ENCODE results near the gene HTRA3. TPM values are rescaled to one million over a fixed set of nuclear protein-coding genes. Genes with fewer than 3 reads are reported as not detected.

HTRA3 gene
- total RNA-seq, 1 donor from 2014 or later = 1.6 TPM

GRCh38 chr4:8233672-8234484, 35.7 kb upstream of the HTRA3 start:
- ATAC-seq (no peak), DNase-seq (ENCODE audit: low spot score) (no peak)

GRCh38 chr4:8234715-8235114, 34.8 kb upstream of the HTRA3 start:
- no peak for DNase-seq (ENCODE audit: low spot score)
- ATAC-seq = no peak

GRCh38 chr4:8235224-8235623, 34.3 kb upstream of the HTRA3 start:
- ATAC-seq (no peak), DNase-seq (ENCODE audit: low spot score) (no peak)

- no peak for DNase-seq (ENCODE audit: low spot score)
- ATAC-seq = no peak
Observed at GRCh38 chr4:8235686-8236085, 33.9 kb upstream of the HTRA3 start.

GRCh38 chr4:8236106-8236919, 33.2 kb upstream of the HTRA3 start:
- ATAC-seq = no peak
- no peak for DNase-seq (ENCODE audit: low spot score)

- DNase-seq (ENCODE audit: low spot score) = no peak
- ATAC-seq = no peak
Observed at GRCh38 chr4:8236920-8237195, 32.7 kb upstream of the HTRA3 start.

GRCh38 chr4:8237256-8237989, 32.1 kb upstream of the HTRA3 start:
- DNase-seq (ENCODE audit: low spot score) (no peak), ATAC-seq (no peak)

GRCh38 chr4:8238036-8238511, 31.5 kb upstream of the HTRA3 start:
- DNase-seq (ENCODE audit: low spot score) = no peak
- no peak for ATAC-seq

- DNase-seq (ENCODE audit: low spot score) (no peak), ATAC-seq (peak; percentile 30)
Observed at GRCh38 chr4:8238515-8239053, 31.0 kb upstream of the HTRA3 start.

- ATAC-seq (no peak), DNase-seq (ENCODE audit: low spot score) (no peak)
Observed at GRCh38 chr4:8239226-8239625, 30.3 kb upstream of the HTRA3 start.

- no peak for ATAC-seq
- no peak for DNase-seq (ENCODE audit: low spot score)
Observed at GRCh38 chr4:8239661-8240060, 29.9 kb upstream of the HTRA3 start.

- ATAC-seq (no peak), DNase-seq (ENCODE audit: low spot score) (no peak)
Observed at GRCh38 chr4:8240211-8241041, 29.1 kb upstream of the HTRA3 start.

GRCh38 chr4:8241211-8241779, 28.3 kb upstream of the HTRA3 start:
- ATAC-seq (no peak), DNase-seq (ENCODE audit: low spot score) (no peak)

- peak; percentile 67 for ATAC-seq
Observed at GRCh38 chr4:8241895-8242696, 27.5 kb upstream of the HTRA3 start.

GRCh38 chr4:8242782-8243560, 26.6 kb upstream of the HTRA3 start:
- no peak for DNase-seq (ENCODE audit: low spot score)
- ATAC-seq = no peak

More at GRCh38 chr4:8241895-8242696, 27.5 kb upstream of the HTRA3 start:
- DNase-seq (ENCODE audit: low spot score) = peak; percentile 79

GRCh38 chr4:8244001-8244757, 25.4 kb upstream of the HTRA3 start:
- ATAC-seq = no peak
- DNase-seq (ENCODE audit: low spot score) = no peak

- ATAC-seq (no peak), DNase-seq (ENCODE audit: low spot score) (no peak)
Observed at GRCh38 chr4:8244931-8245460, 24.6 kb upstream of the HTRA3 start.
